HG03066 (cell line): ENCODE results near the gene ONECUT2.

Source experiments
- ATAC-seq: cut with Tn5 transposase; IDR thresholded peaks from one replicate; pipeline ENCODE4 v1.9.1; 2021; ENCODE audit warnings: low read depth; ENCODE audit not compliant: unreplicated experiment

Gene ONECUT2

GRCh38 chr18:57443702-57444101 is 8.5 kb downstream of the ONECUT2 start:
- ATAC-seq = no peak

- no peak for ATAC-seq
Observed at GRCh38 chr18:57444301-57444759, 9.2 kb downstream of the ONECUT2 start.

- no peak for ATAC-seq
Observed at GRCh38 chr18:57445488-57446319, 10.5 kb downstream of the ONECUT2 start.

GRCh38 chr18:57446322-57446721 is 11.1 kb downstream of the ONECUT2 start:
- no peak for ATAC-seq

- ATAC-seq = no peak
Observed at GRCh38 chr18:57447154-57447621, 12.0 kb downstream of the ONECUT2 start.

- no peak for ATAC-seq
Observed at GRCh38 chr18:57455576-57456129, 20.5 kb downstream of the ONECUT2 start.

GRCh38 chr18:57461652-57462269 is 26.6 kb downstream of the ONECUT2 start:
- ATAC-seq = no peak

- no peak for ATAC-seq
Observed at GRCh38 chr18:57466307-57466706, 31.1 kb downstream of the ONECUT2 start.

GRCh38 chr18:57466745-57467409 is 31.7 kb downstream of the ONECUT2 start:
- no peak for ATAC-seq

GRCh38 chr18:57469884-57470283 is 34.7 kb downstream of the ONECUT2 start:
- ATAC-seq = no peak

- no peak for ATAC-seq
Observed at GRCh38 chr18:57475408-57475807, 40.2 kb downstream of the ONECUT2 start.

GRCh38 chr18:57475903-57476302 is 40.7 kb downstream of the ONECUT2 start:
- no peak for ATAC-seq

GRCh38 chr18:57480733-57481132 is 45.6 kb downstream of the ONECUT2 start:
- no peak for ATAC-seq

GRCh38 chr18:57497372-57498294 is 62.5 kb downstream of the ONECUT2 start:
- ATAC-seq = no peak

GRCh38 chr18:57498682-57499256 is 63.6 kb downstream of the ONECUT2 start:
- no peak for ATAC-seq

- no peak for ATAC-seq
Observed at GRCh38 chr18:57502624-57503023, 67.5 kb downstream of the ONECUT2 start.

- no peak for ATAC-seq
Observed at GRCh38 chr18:57505231-57505630, 70.1 kb downstream of the ONECUT2 start.

- no peak for ATAC-seq
Observed at GRCh38 chr18:57516056-57516455, 80.9 kb downstream of the ONECUT2 start.

GRCh38 chr18:57518533-57518932 is 83.4 kb downstream of the ONECUT2 start:
- no peak for ATAC-seq
